NCI-H446 (cell line): ENCODE results near the gene PHF19.
A peak's percentile ranks its signal among the peaks of the same experiment; 100 is the strongest.

Experiments used
- DNase-seq, 2 experiments: peaks; one replicate each; lab custom pipeline; 2025; lab: John Stamatoyannopoulos, UW

The PHF19 gene

DNA sequence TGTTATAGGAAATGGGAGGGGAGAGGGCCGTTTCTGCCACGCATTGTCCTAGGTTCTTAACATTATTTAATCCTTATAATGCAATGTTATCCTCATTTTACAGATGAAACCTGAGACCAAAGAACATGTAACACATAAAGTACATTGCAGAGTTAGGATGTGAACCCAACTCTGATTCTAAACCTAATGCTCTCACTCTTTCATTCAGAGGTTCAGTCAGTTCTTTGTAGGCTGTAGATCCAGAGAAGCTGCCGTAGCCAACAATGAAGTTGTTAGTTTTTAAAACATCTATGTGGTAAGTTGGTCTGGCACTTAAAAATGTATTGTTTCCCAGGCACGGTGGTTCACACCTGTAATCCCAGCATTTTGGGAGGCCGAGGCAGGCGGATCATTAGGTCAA lies 23.8 kb downstream of the PHF19 start:
- no peak for DNase-seq

DNA sequence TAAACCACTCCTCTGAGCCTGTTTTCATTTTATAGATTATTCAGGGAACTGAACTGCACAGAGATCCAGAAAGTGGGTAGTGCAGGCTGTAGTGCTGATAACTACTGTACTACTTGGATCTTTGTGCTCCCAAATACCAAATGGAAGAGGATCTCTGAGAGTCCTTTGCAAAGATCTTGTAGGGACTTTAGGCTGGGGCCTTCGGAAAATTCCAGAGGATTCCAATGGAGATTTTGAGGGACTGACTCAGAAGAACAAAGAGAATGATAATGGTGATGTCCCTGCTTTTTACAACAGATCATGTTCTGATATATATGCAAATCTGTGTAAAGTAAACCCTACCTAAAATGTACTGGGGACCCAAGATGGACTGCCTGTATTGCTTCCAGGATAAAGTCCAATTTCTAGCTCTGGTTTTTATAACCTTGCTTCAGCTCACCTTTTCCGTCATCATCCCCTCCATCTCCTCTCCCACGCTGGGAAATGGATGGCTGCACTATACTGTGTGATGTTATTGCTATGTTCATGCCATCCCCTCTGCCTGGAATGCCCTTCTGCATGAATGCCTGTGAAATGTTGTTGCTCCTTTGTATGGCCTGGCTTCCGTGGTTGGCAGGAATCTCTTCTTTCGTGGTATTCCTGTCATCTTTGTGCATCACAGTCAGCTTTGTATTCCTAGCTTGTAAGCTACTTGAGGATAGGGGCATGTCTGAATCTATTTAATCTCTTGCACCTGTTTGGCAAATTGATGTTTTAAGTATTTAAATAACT lies 24.6 kb downstream of the PHF19 start:
- DNase-seq, result peak in 1 of 2 experiments; percentile 15

GRCh38 chr9:120851449-120851848 lies 25.5 kb downstream of the PHF19 start:
- no peak for DNase-seq

DNA sequence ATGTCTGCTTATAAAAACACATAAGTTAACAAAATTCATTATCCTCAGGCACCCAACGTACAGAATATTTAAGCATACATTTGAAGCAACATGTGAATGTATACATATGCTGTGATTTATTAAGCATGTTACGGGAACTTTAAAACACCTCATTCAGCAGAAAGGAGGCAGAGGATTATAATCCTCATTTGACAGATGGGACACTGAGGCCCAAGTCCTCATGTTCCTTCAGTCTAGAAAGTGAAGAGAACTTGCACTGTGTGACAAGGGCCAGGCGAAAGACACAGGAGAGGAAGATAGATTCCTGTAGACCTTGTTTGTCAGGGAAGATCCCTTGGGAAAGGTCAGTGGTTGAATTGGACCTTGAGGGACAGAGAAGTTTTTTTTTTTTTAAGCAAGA lies 26.7 kb downstream of the PHF19 start:
- DNase-seq, result no peak

- DNase-seq, result no peak
Observed at GRCh38 chr9:120846906-120847305, 30.1 kb downstream of the PHF19 start.

- no peak for DNase-seq
Observed at GRCh38 chr9:120846251-120846889, 30.6 kb downstream of the PHF19 start.

- no peak for DNase-seq
Observed at GRCh38 chr9:120845255-120845654, 31.7 kb downstream of the PHF19 start.

- peak; percentile 93 to 98 for DNase-seq
Observed at GRCh38 chr9:120842685-120843485, 34.1 kb downstream of the PHF19 start, which contains the start of gene PSMD5. Gene PSMD5 (minus strand): TSS chr9:120842922. CDS start chr9:120842909, 13 bp downstream.

GRCh38 chr9:120841930-120842684 lies 34.9 kb downstream of the PHF19 start:
- DNase-seq, result no peak

DNA sequence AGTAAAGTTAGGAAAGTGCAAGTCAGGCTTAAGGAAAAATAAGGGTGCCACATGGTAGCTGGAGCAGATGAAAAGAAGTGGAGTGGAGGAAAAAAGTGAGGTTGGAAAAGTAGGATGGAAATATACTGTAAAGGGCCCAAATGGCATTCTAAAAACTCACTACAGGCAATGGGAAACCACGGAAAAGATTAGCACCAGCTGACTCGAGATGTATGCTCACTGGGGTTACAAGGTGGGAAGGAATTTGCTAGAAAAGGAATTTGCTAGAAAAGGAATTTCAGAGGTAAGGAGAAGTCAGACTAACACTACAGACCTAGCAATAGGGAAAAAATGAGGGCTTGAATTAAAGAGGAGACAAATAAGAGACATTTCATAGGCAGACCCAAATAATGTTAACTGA lies 37.8 kb downstream of the PHF19 start:
- DNase-seq, result no peak

GRCh38 chr9:120837921-120838320 lies 39.1 kb downstream of the PHF19 start:
- no peak for DNase-seq

DNA sequence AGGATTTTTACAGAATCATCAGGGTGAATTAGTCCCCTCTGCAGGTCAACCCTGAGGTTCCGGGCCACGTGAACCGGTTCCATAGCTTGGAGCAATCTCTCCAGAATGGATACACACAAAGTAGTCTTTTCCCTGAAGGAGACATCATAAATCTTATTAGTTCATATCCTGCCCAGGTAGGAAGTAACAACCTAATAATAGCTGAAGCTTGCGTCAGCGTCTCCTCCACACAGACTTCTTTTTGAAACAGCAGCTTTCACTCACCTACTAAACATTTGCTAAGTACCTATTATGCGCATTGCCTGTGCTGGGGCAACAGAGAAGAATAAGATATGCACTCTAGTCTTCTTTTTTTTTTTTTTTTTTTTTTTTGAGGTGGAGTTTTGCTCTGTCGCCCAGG lies 43.7 kb downstream of the PHF19 start:
- no peak for DNase-seq

GRCh38 chr9:120832807-120833206 lies 44.2 kb downstream of the PHF19 start:
- no peak for DNase-seq

DNA sequence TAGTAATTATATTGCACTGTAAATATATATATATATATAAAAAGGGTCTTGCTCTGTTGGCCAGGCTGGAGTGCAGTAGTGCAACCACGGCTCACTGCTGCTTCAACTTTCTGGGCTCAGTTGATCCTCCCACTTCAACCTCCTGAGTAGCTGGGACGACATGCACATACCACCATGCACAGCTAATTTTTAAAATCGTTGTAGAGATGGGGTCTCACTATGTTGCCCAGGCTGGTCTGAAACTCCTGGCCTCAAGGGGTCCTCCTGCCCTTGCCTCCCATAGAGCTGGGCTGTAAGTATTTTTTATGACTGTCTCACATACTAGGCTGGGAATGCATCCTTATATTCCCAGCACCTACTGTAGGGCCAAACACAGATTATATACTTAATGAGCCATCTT lies 46.1 kb downstream of the PHF19 start:
- DNase-seq, result no peak

DNA sequence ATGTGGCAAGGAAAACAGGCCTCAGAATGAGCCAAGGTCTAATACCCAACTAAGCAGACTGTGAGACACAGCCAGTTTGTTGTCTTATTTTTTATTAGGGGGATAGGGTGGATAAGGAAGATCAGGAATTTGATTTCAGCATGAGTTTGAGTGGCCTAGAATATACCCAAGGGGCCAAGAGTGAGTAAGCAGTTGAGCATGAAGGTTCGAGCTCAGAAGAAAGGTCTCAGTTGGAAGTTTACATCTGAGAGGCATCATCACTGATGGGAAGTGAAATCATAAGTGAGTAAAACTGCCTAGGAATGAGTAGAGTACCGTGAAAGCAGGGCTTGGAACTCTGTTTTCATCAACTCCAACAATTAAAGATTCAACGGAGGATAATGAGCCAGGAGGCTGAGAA lies 46.8 kb downstream of the PHF19 start:
- no peak for DNase-seq

DNA sequence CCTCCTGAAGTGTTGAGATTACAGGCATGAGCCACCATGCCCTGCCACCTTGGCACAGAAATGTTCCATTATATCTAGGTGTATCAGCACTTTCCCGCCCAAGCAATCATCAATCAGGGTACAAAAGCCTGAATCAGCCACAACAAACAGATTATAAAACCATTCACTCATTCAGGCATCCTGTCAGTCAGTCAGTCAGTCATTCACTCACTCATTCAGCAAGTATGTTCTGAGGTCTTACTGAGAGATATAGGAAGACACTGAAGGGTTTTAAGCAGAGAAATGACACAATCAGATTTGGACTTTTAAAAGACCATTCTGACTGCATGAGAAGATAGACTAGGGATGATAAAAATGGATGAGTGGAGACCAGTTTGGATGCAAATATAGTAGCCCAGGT lies 47.3 kb downstream of the PHF19 start:
- no peak for DNase-seq

DNA sequence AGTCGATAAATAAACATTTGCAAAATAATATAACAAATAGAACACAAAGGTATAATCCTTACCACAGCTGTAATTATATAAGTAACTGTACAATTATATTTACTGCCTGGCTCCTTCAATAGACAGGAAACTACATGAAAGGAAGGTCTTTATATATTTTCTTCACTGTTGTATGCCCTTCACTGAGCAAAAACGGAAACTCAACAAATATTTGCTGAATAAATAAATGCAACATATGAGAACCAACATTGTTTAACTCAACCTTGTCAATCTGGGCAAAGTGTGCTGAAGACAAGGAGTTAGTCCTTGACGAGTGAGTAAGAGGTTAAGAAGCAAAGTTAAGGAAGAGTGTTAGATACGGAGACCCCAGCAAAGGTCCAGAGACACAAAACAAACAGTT lies 56.9 kb downstream of the PHF19 start:
- DNase-seq, result no peak

DNA sequence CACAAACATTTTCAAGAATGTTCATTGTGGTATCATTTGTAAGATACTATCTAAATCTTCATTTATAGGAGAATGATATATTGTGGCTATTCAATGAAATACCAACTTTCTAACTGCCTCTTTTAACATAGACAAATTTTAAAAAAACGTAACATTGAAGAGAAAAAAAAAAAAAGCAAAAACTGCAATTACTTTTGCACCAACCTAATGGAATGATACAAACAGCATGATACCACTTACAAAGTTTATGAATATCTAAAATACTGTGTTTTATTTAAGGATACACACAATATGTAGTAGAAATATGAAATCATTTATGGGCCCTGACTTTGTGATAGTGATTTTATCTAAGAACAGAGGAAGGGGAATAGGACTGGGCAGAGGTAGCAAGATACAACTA lies 58.4 kb downstream of the PHF19 start:
- no peak for DNase-seq

DNA sequence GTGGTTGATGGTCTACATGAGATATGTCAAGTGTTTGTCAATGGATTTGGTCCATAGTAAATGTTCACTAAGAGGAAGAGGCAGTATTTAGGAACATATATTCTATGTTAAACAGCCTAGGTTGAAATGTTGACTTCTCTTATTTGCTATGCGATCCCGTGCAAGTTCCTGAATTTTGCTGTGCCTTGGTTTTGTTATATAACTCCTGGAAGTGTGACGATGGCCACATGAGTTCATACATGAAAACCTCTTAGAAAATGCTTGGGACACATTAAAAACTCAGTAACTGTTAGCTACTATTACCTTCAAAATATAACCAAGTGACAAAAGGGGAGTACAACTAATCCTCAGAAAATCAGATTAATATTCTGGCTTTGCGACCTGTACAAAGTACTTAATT lies 61.9 kb downstream of the PHF19 start:
- DNase-seq, result no peak

GRCh38 chr9:120808931-120809330 lies 68.1 kb downstream of the PHF19 start:
- no peak for DNase-seq

DNA sequence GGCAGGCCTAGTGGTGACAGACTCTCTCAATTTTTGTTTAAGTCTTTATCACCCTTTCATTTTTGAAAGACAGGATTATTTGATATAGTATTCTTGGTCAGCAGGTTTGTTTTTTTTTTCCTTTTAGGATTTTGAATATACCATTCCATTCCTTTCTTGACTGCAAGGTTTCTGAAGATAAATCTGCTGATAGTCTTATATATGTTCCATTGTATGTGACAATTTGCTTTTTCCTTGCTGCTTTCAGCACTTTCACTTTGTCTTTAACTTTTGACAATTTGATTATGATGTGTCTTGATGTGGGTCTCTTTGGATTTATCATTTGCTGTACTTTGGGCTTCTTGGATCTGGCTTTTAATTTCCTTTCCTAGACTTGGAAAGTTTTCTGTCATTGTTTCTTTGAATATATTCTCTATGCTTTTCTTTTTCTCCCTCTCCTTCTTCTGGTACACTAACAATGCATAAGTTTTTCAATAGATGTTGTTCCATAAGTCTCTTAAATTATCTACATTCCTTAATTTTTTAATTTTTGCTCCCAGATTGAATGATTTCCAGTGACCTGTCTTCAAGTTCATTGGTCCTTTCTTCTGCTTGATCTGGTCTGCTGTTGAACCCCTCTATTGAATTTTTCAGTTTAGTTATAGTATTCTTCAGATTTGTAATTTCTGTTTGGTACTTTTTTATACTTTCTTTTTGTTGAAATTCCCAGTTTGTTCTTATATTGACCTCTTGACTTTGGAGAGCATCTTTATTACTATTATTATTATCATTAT lies 69.2 kb downstream of the PHF19 start:
- no peak for DNase-seq
